Upper lobe of right lung (tissue), 1 donor: ENCODE measurements around the gene ODF2L. TPM values are rescaled to one million over a fixed set of nuclear protein-coding genes. Genes with fewer than 3 reads are reported as not detected.

ENCODE experiments used
- ATAC-seq: fragments of 200-7000 bp; cut with Tn5 transposase; one replicate; pipeline ENCODE4 v1.9.1; 2020; ENCODE audit warnings: mild to moderate bottlenecking, moderate library complexity
- DNase-seq: peaks from one replicate; pipeline ENCODE4 v3.0.0-alpha.2; 2020
- H3K27ac ChIP-seq: fragments of 200-600 bp; one replicate; pipeline ENCODE4 v1.8.0; 2022
- H3K27me3 ChIP-seq: fragments of 200-600 bp; one replicate; pipeline ENCODE4 v1.8.0; 2022; ENCODE audit warnings: mild to moderate bottlenecking
- H3K36me3 ChIP-seq: fragments of 200-600 bp; one replicate; pipeline ENCODE4 v1.8.0; 2022
- H3K4me1 ChIP-seq: fragments of 200-600 bp; one replicate; pipeline ENCODE4 v1.8.0; 2022
- H3K4me3 ChIP-seq: fragments of 200-600 bp; one replicate; pipeline ENCODE4 v1.8.0; 2022; ENCODE audit warnings: mild to moderate bottlenecking
- H3K9me3 ChIP-seq: fragments of 200-600 bp; one replicate; pipeline ENCODE4 v1.8.0; 2022
- CTCF ChIP-seq: fragments of 200-600 bp; IDR thresholded peaks from one replicate; pipeline ENCODE4 v1.8.0; 2022; ENCODE audit warnings: antibody characterized with exemption
- intact Hi-C: fragments of 100-400 bp; cut with DNase I; formaldehyde crosslinking; loops from one replicate; pipeline ENCODE4 v1.11.0; 2022
- long read RNA-seq: library from polyadenylated mRNA; unstranded; transcript quantifications from one replicate; pipeline ENCODE4 v2.0.0, GENCODE V29; 2021
- total RNA-seq: library from RNA; stranded (reverse); fragmentation: NEBNext Ultra II Directional; extraction: Animal tissue kit (Norgen Biotek cat#: 25700); gene quantifications from one replicate; pipeline ENCODE4 v1.2.1, GENCODE V29; 2021
- donor health status: DM: no; HTN: yes; CAD: no; lungs with severe emphysema.

ODF2L gene
- 47.0 TPM for total RNA-seq
- long read RNA-seq, partial matches to known transcripts = 4 of 23 reads
- long read RNA-seq, other reads (novel, unspliced or antisense) = 14 of 23 reads

- no peaks in the 10 kb centered on the region for H3K27me3 ChIP-seq
- intact Hi-C loops = no loop called here
- no peaks in the 10 kb centered on the region for H3K9me3 ChIP-seq
- H3K27ac ChIP-seq = peak within 1 kb of the TSS; percentile 82
- H3K4me3 ChIP-seq = peak within 1 kb of the TSS; percentile 78
- H3K36me3 ChIP-seq = no peaks in the 10 kb centered on the region
- DNase-seq (peak; percentile 96), ATAC-seq (peak; percentile 100)
- H3K4me1 ChIP-seq = peaks cover 17% of the 10 kb centered on the region
- no peak for TF ChIP-seq CTCF
Observed at GRCh38 chr1:86395751-86396497, at the start of gene ODF2L. Gene ODF2L, minus strand, starts transcription at chr1:86396323. Its CDS starts 9,296 bp downstream, at chr1:86387027.

- no peak for TF ChIP-seq CTCF
- Histone ChIP-seq H3K27me3 (no peaks in the 10 kb centered on the region), H3K9me3 (no peaks in the 10 kb centered on the region), H3K36me3 (no peaks in the 10 kb centered on the region), H3K4me3 (no peak overlapping the region), H3K4me1 (no peaks in the 10 kb centered on the region), H3K27ac (no peak overlapping the region)
- intact Hi-C loops = no loop called here
- ATAC-seq (no peak), DNase-seq (no peak)
Observed at GRCh38 chr1:86445919-86446318, 49.8 kb upstream of the ODF2L start.

- no peak overlapping the region for H3K27ac ChIP-seq
- H3K4me1 ChIP-seq = no peaks in the 10 kb centered on the region
- no peak for TF ChIP-seq CTCF
- H3K9me3 ChIP-seq = no peaks in the 10 kb centered on the region
- H3K4me3 ChIP-seq = no peak overlapping the region
- ATAC-seq = no peak
- no peak for DNase-seq
- H3K36me3 ChIP-seq = no peaks in the 10 kb centered on the region
- intact Hi-C loops = no loop called here
- no peaks in the 10 kb centered on the region for H3K27me3 ChIP-seq
Observed at GRCh38 chr1:86441997-86442396, 45.9 kb upstream of the ODF2L start.

- intact Hi-C loops = no loop called here
- H3K27me3 ChIP-seq = no peaks in the 10 kb centered on the region
- no peaks in the 10 kb centered on the region for H3K9me3 ChIP-seq
- no peak overlapping the region for H3K4me3 ChIP-seq
- TF ChIP-seq CTCF = no peak
- H3K4me1 ChIP-seq = no peaks in the 10 kb centered on the region
- no peak for ATAC-seq
- DNase-seq = no peak
- no peaks in the 10 kb centered on the region for H3K36me3 ChIP-seq
- H3K27ac ChIP-seq = no peak overlapping the region
Observed at GRCh38 chr1:86441581-86441980, 45.5 kb upstream of the ODF2L start.

- H3K4me1 ChIP-seq = no peaks in the 10 kb centered on the region
- H3K27me3 ChIP-seq = no peaks in the 10 kb centered on the region
- intact Hi-C loops = no loop called here
- H3K27ac ChIP-seq = no peak overlapping the region
- TF ChIP-seq CTCF = no peak
- no peaks in the 10 kb centered on the region for H3K9me3 ChIP-seq
- no peaks in the 10 kb centered on the region for H3K36me3 ChIP-seq
- DNase-seq (no peak), ATAC-seq (no peak)
- H3K4me3 ChIP-seq = no peak overlapping the region
Observed at GRCh38 chr1:86436041-86436440, 39.9 kb upstream of the ODF2L start.
